NCI-H226 (cell line): ENCODE results near the gene POTEB.
"Not testable (repeated sequence)": the region's sequence is repeated elsewhere in the genome, so short reads cannot be mapped to it uniquely, and the experiment has no call there.

Source experiments
- DNase-seq: peaks from one replicate; pipeline ENCODE4 v3.0.0-alpha.2; 2015

Gene POTEB

DNA sequence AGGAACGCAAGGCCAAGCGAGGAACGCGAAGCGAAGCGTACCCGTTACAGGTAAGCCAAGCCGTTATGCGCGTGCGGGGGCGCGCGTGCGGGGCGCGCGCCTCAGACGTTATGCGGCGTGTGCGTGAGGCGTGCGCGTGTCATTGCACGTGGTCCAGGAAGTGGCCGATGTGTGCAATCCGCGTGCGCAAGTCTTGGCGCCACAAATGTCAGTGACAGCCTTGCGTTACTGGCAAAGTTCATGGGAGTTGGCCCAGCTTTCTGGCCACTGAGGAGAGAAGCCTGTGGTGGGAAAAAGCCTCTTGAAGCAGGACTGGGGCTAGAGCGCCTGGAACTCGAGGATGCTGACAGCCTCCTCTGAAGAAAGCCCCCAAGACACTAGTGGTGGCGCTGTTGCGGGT lies at the start of gene POTEB:
Gene POTEB (minus strand): TSS at position 101 of the 400 bp plus-strand sequence. CDS start 489 bp downstream, outside the sequence.
- not testable (repeated sequence) for DNase-seq

DNA sequence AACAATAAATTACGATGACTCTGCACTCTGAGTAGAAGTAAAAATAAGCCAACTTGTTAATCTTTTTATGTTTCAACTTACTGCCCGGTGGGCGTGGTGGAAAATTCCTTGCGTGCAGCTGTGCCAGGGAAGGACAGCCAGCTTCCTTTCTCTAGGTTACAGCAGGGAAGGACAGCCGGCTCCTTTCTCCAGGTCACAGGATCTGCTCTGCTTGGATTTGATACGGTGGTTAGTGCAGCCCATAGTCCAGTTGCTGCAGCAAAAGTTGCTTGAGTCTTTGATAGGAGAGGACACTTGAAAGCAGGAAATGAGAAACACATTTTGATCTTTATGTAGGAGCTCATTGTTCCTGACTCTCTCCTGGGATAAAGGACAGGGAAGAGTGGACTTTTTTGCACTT lies 13.4 kb upstream of the POTEB start:
- not testable (repeated sequence) for DNase-seq

DNA sequence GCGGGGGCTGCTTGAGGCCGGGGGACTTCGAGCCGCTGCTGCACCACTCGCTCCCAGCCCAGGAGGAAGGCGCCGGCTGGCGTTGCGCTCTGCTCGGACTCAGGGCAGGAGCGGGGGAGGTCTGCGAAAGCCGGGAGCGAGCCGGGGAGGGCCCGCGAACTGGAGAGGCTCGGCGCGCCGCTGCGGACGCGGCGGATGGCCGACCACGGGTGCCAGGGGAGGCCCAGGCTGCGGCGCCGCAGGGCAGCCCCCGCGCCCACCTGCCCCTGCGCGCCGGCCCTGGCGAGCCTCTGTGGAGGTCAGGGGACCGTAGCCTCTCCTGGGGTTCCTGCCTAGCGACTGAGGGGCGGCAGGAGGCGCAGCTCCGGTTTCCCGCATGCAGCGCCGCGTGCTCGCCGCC lies 12.0 kb upstream of the POTEB start:
- DNase-seq, result not testable (repeated sequence)

DNA sequence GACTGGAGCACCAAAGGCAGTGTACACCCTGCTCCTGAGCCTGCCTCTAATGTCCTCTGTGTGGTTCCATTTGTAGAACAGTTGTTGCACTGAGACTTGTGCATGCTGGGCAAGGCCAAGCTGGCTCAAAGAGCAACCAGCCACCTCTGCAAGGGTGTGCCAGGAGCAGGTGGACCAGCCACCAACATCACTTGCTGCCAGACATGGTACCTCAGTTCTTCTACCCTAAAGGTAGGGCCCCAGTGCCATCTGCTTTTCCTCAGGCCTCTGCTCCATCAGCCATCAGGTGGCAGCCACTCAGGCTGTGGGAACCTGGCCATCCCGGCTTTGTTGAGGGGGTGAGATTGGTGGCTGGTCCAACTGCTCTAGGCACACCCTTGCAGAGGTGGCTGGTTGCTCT lies 38.7 kb downstream of the POTEB start:
- not testable (repeated sequence) for DNase-seq
